ENCODE results near the gene UBLCP1. TPM values are rescaled to one million over a fixed set of nuclear protein-coding genes. Genes with fewer than 3 reads are reported as not detected.

UBLCP1 gene
- total RNA-seq (2014; rRNA removed; shearing (Covaris generic)) (7.7 and 11.3 TPM in 2 replicates), total RNA-seq (2022) (24.9 and 29.8 TPM in 2 replicates), Bru-seq, nascent RNA (percentile 82 among the genes with signal in this experiment), BruChase-seq, experiment 1, labeled RNA remaining after a 6-hour chase (percentile 74 among the genes with signal in this experiment), BruChase-seq, experiment 2, labeled RNA remaining after a 2-hour chase (percentile 74 among the genes with signal in this experiment)
- long read RNA-seq, transcript UBLCP1-201 (11 exons, 2,392 nt) = major isoform, 39 of 41 reads
- long read RNA-seq, partial matches to known transcripts = 2 of 41 reads
- long read RNA-seq, other reads (novel, unspliced or antisense) = 0 of 41 reads

GRCh38 chr5:159262859-159263568, at the start of gene UBLCP1:
UBLCP1 (plus strand) TSS chr5:159263290; CDS start chr5:159268916, 5,626 bp downstream.
- TSS peak; percentile 98 for BruUV-seq (replicated peaks)
- Histone ChIP-seq H2AFZ (ENCODE audit: low read length) (peak within 1 kb of the TSS; percentile 89), H3K79me2 (ENCODE audit: insufficient read depth, low read depth, low read length) (peaks cover 9% of the 10 kb centered on the region; the same call in 1 of the 2 replicates), H3K36me3 (ENCODE audit: insufficient read depth, low read length) (peaks cover 19% of the 10 kb centered on the region), H3K4me3 (ENCODE audit: low read depth, low read length, poor library complexity, severe bottlenecking) (peak within 1 kb of the TSS; percentile 97), H4K20me1 (ENCODE audit: insufficient read depth, low read length) (no peaks in the 10 kb centered on the region), H3K4me2 (ENCODE audit: low read length) (peak within 1 kb of the TSS; percentile 75), H3K4me1 (ENCODE audit: insufficient read depth, low read length, poor library complexity, severe bottlenecking) (peaks cover 17% of the 10 kb centered on the region), H3K9me3 (ENCODE audit: low read length) (peaks cover 14% of the 10 kb centered on the region; the same call in 1 of the 2 replicates), H3K27ac (ENCODE audit: low read depth, low read length, poor library complexity, severe bottlenecking) (peak within 1 kb of the TSS; percentile 72), H3K9me2 (ENCODE audit: insufficient read depth, low read length) (no peaks in the 10 kb centered on the region)
- peak; percentile 92 for DNase-seq (ENCODE audit: low spot score)
- intact Hi-C loops (cut with micrococcal nuclease; ENCODE audit: unreplicated experiment) = loop anchor here (2.0 to 5.0 kb wide), 2 partner anchors 54 to 106 kb away; partner anchors contain the start of gene RNF145
- TF ChIP-seq CTCF (conservative IDR thresholded peaks at IDR 0.05; ENCODE audit: low read length) (no peak), EZH2phosphoT487 (IDR thresholded peaks at IDR 0.05; ENCODE audit: borderline replicate concordance, low read depth, low read length) (no peak)
- POLR2A ChIA-PET = interaction anchor here (0.9 to 2.7 kb wide), 4 partner anchors 11 to 143 kb away, joined by 3 to 8 read pairs (median 3); no protein-coding TSS in a partner anchor
- CTCF ChIA-PET (ENCODE audit: unreplicated experiment) = interaction anchor here (1.0 kb wide), 1 partner anchor 18 kb away, joined by 3 read pairs; no protein-coding TSS in a partner anchor

GRCh38 chr5:159214486-159215271, 48.4 kb upstream of the UBLCP1 start:
- ChIA-PET POLR2A (interaction anchor here (0.6 to 1.1 kb wide), 5 partner anchors 9 to 861 kb away, joined by 3 to 4 read pairs (median 3); no protein-coding TSS in a partner anchor), CTCF (ENCODE audit: unreplicated experiment) (no interaction called here)
- intact Hi-C loops (cut with micrococcal nuclease; ENCODE audit: unreplicated experiment) = no loop called here

More at GRCh38 chr5:159214486-159215271, 48.4 kb upstream of the UBLCP1 start:
- Histone ChIP-seq H3K36me3 (ENCODE audit: insufficient read depth, low read length) (no peaks in the 10 kb centered on the region), H3K4me3 (ENCODE audit: low read depth, low read length, poor library complexity, severe bottlenecking) (no peak overlapping the region), H3K9me3 (ENCODE audit: low read length) (no peaks in the 10 kb centered on the region), H3K79me2 (ENCODE audit: insufficient read depth, low read depth, low read length) (no peaks in the 10 kb centered on the region), H3K9me2 (ENCODE audit: insufficient read depth, low read length) (no peaks in the 10 kb centered on the region), H2AFZ (ENCODE audit: low read length) (no peak overlapping the region), H3K27ac (ENCODE audit: low read depth, low read length, poor library complexity, severe bottlenecking) (no peak overlapping the region), H3K4me2 (ENCODE audit: low read length) (no peak overlapping the region), H3K4me1 (ENCODE audit: insufficient read depth, low read length, poor library complexity, severe bottlenecking) (peaks cover 21% of the 10 kb centered on the region), H4K20me1 (ENCODE audit: insufficient read depth, low read length) (no peaks in the 10 kb centered on the region)
- DNase-seq (ENCODE audit: low spot score) = no peak
- TF ChIP-seq CTCF (conservative IDR thresholded peaks at IDR 0.05; ENCODE audit: low read length) (no peak), EZH2phosphoT487 (IDR thresholded peaks at IDR 0.05; ENCODE audit: borderline replicate concordance, low read depth, low read length) (no peak)
- no TSS peak for BruUV-seq (replicated peaks)
